Measurements from ENCODE around the gene TSPAN2. TPM values are rescaled to one million over a fixed set of nuclear protein-coding genes. Genes with fewer than 3 reads are reported as not detected.

TSPAN2 gene
- total and polyA plus RNA-seq, 2 donors (not counting 3 experiments of a cell fraction or from before 2014, with no cell fraction given) = 1.5 to 5.0 TPM

- Histone ChIP-seq H3K9me3 (replicated peaks; ENCODE audit: control insufficient read depth, insufficient read depth, low read length) (no peaks in the 10 kb centered on the region), H3K4me3 (replicated peaks in 1 of 3; ENCODE audit: insufficient read depth in 1 of 3, low read depth in 1 of 3, low read length in 3 of 3) (no peak overlapping the region), H3K27me3 (ENCODE audit: control insufficient read depth in 2 of 2, insufficient read depth in 2 of 2, low read length in 2 of 2) (no peaks in the 10 kb centered on the region), H3K79me2 (ENCODE audit: control insufficient read depth, insufficient read depth, low read length) (no peaks in the 10 kb centered on the region), H4K20me1 (replicated peaks; ENCODE audit: control insufficient read depth, extremely low read depth, insufficient read depth, low read length) (no peaks in the 10 kb centered on the region), H3K4me2 (ENCODE audit: insufficient read depth, low read length) (no peak overlapping the region), H3K4me1 (ENCODE audit: control insufficient read depth, extremely low read depth, insufficient read depth, low read length) (no peaks in the 10 kb centered on the region), H3K9ac (replicated peaks; ENCODE audit: extremely low read depth, insufficient read depth, low read length) (no peak overlapping the region), H3K27ac (ENCODE audit: insufficient read depth, low read depth, low read length) (no peak overlapping the region), H2AFZ (ENCODE audit: low read depth, low read length) (no peak overlapping the region), H3K36me3 (ENCODE audit: control insufficient read depth in 2 of 2, extremely low read depth in 1 of 2, insufficient read depth in 2 of 2, low read length in 2 of 2) (no peaks in the 10 kb centered on the region), H3K9me1 (replicated peaks; ENCODE audit: control insufficient read depth, extremely low read depth, insufficient read depth, low read length) (no peaks in the 10 kb centered on the region)
- intact Hi-C loops (cut with micrococcal nuclease) (no loop called here), dilution Hi-C loops (cut with MboI; ENCODE audit: extremely low pct_ligation_motif_present, low sequenced_read_pairs) (no loop called here)
- ChIA-PET CTCF (interaction anchor here (1.3 to 1.5 kb wide), 2 partner anchors 139 to 479 kb away, joined by 3 read pairs; no protein-coding TSS in a partner anchor), POLR2A (no interaction called here)
- no peak for TF ChIP-seq MAX (IDR thresholded peaks at IDR 0.05; ENCODE audit: insufficient read depth, insufficient read length)
- no peak for DNase-seq (ENCODE audit: low read depth, low spot score)
- FAIRE-seq = no peak
- BruUV-seq (replicated peaks) = no TSS peak
Measured at GRCh38 chr1:115116512-115116911, 27.2 kb upstream of the TSPAN2 start.

- no peak overlapping the region for H3K9ac ChIP-seq (replicated peaks; ENCODE audit: extremely low read depth, insufficient read depth, low read length)
- dilution Hi-C loops (cut with MboI; ENCODE audit: extremely low pct_ligation_motif_present, low sequenced_read_pairs) = no loop called here
- no peak overlapping the region for H3K4me2 ChIP-seq (ENCODE audit: insufficient read depth, low read length)
- ChIA-PET CTCF (interaction anchor here (1.3 to 1.5 kb wide), 2 partner anchors 138 to 480 kb away, joined by 3 read pairs; no protein-coding TSS in a partner anchor), POLR2A (no interaction called here)
- no peaks in the 10 kb centered on the region for H3K4me1 ChIP-seq (ENCODE audit: control insufficient read depth, extremely low read depth, insufficient read depth, low read length)
- no peaks in the 10 kb centered on the region for H4K20me1 ChIP-seq (replicated peaks; ENCODE audit: control insufficient read depth, extremely low read depth, insufficient read depth, low read length)
- TF ChIP-seq CTCF (IDR thresholded peaks at IDR 0.05; ENCODE audit: extremely low read depth in 1 of 2, insufficient read depth in 1 of 2, low read depth in 1 of 2, low read length in 2 of 2) (no peak), GATA2 (IDR thresholded peaks at IDR 0.05; ENCODE audit: insufficient read depth, insufficient read length, low read depth, low read length) (no peak), EZH2 (IDR thresholded peaks at IDR 0.05; ENCODE audit: borderline replicate concordance, low read depth, low read length, severe bottlenecking) (no peak), JUN (IDR thresholded peaks at IDR 0.05; ENCODE audit: borderline replicate concordance, insufficient read depth, insufficient read length, low read depth) (no peak), FOS (IDR thresholded peaks at IDR 0.05; ENCODE audit: borderline replicate concordance, insufficient read depth, low read length) (no peak), MAX (IDR thresholded peaks at IDR 0.05; ENCODE audit: insufficient read depth, insufficient read length) (no peak), POLR2AphosphoS5 (IDR thresholded peaks at IDR 0.05; ENCODE audit: insufficient read depth, low read depth, low read length) (no peak), POLR2A (IDR thresholded peaks at IDR 0.05; ENCODE audit: low read depth, low read length) (no peak), MYC (IDR thresholded peaks at IDR 0.05; ENCODE audit: low read depth, low read length) (no peak)
- no peak overlapping the region for H3K4me3 ChIP-seq (replicated peaks in 1 of 3; ENCODE audit: insufficient read depth in 1 of 3, low read depth in 1 of 3, low read length in 3 of 3)
- H3K27me3 ChIP-seq (ENCODE audit: control insufficient read depth in 2 of 2, insufficient read depth in 2 of 2, low read length in 2 of 2) = no peaks in the 10 kb centered on the region
- no peak overlapping the region for H3K27ac ChIP-seq (ENCODE audit: insufficient read depth, low read depth, low read length)
- H2AFZ ChIP-seq (ENCODE audit: low read depth, low read length) = no peak overlapping the region
- H3K9me3 ChIP-seq (replicated peaks; ENCODE audit: control insufficient read depth, insufficient read depth, low read length) = no peaks in the 10 kb centered on the region
- FAIRE-seq (no peak), DNase-seq (ENCODE audit: low read depth, low spot score) (no peak)
- H3K79me2 ChIP-seq (ENCODE audit: control insufficient read depth, insufficient read depth, low read length) = no peaks in the 10 kb centered on the region
- no peaks in the 10 kb centered on the region for H3K36me3 ChIP-seq (ENCODE audit: control insufficient read depth in 2 of 2, extremely low read depth in 1 of 2, insufficient read depth in 2 of 2, low read length in 2 of 2)
- intact Hi-C loops (cut with micrococcal nuclease) = no loop called here
- no TSS peak for BruUV-seq (replicated peaks)
- no peaks in the 10 kb centered on the region for H3K9me1 ChIP-seq (replicated peaks; ENCODE audit: control insufficient read depth, extremely low read depth, insufficient read depth, low read length)
Measured at GRCh38 chr1:115115521-115116161, 26.3 kb upstream of the TSPAN2 start.

All from endothelial cell of umbilical vein (primary cell).